Type B pancreatic cell (in vitro differentiated cells): Measurements from ENCODE around the gene ITM2C. TPM values are rescaled to one million over a fixed set of nuclear protein-coding genes. Genes with fewer than 3 reads are reported as not detected.

Experiments used
- DNase-seq: peaks from one replicate; pipeline ENCODE4 v3.0.0; 2021; ENCODE audit warnings: mixed read lengths; ENCODE audit not compliant: unreplicated experiment; ENCODE audit errors: extremely low spot score
- H3K27ac Mint-ChIP-seq: 2 replicates; pipeline ENCODE4 v1.8.0; 2021; ENCODE audit warnings: mild to moderate bottlenecking, mixed read lengths
- H3K27me3 Mint-ChIP-seq: 2 replicates; pipeline ENCODE4 v1.8.0; 2021; ENCODE audit warnings: mixed read lengths
- H3K36me3 Mint-ChIP-seq: 2 replicates; pipeline ENCODE4 v1.8.0; 2021; ENCODE audit warnings: mixed read lengths
- H3K4me1 Mint-ChIP-seq: one replicate; pipeline ENCODE4 v1.8.0; 2021; ENCODE audit warnings: mixed read lengths; ENCODE audit not compliant: unreplicated experiment
- H3K4me3 Mint-ChIP-seq: 2 replicates; pipeline ENCODE4 v1.8.0; 2021; ENCODE audit warnings: mild to moderate bottlenecking, mixed read lengths
- H3K9me3 Mint-ChIP-seq: 2 replicates; pipeline ENCODE4 v1.8.0; 2021; ENCODE audit warnings: mixed read lengths
- total RNA-seq: library from RNA; stranded (reverse); gene quantifications from 2 replicates; pipeline ENCODE4 v1.2.1, GENCODE V29; 2021; ENCODE audit warnings: low replicate concordance
- TF ChIP-seq, protein P1 (sequence below): fragments of 200-600 bp; sonication (generic); conservative IDR thresholded peaks from 2 replicates; pipeline ENCODE4 v1.5.0; 2021; ENCODE audit warnings: antibody characterized with exemption, mild to moderate bottlenecking

Gene ITM2C
- total RNA-seq, 1 donor from 2014 or later = 285 TPM

DNA sequence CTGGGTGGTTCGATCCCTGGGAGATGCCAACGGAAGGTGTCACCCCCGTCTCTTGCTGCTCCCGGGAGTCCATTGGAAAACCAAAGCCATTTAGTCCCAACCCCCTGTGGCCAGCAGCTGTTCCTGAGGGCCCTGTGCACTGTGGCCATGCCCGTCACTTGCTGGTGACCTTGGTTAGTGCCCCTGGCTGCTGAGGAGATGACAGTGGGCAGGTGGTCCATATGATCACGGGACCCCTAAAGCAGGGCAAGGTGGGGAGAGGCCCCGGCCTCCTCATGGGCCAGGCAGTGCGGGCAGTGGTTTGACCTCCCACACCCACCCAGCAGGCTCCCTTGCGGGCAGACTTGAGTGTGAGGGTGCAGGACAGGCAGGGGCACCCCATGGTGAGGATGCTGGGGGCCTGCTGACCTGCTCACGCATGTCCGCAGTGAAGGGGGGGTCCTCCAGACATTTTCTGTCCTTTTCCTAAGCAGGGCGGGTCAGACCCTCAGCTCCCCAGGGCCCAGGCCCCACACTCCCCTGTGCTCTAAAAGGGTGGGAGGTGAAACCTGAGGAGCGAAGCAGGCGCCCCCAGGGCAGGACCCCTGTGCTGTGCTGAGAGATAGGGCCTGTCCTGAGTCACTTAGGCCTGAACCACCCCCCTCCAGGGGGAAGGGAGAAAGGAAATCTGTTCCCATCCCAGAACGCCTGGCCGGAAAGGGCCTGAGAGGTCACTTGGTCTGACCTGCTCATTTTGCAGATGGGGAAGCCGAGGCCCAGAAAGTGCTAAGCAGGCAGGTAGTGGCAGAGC lies 6.8 kb downstream of the ITM2C start:
- Mint-ChIP-seq H3K36me3 (peaks cover 4% of the 10 kb centered on the region), H3K27ac (peak overlapping the region; percentile 95), H3K4me3 (peak overlapping the region; percentile 84)

DNA sequence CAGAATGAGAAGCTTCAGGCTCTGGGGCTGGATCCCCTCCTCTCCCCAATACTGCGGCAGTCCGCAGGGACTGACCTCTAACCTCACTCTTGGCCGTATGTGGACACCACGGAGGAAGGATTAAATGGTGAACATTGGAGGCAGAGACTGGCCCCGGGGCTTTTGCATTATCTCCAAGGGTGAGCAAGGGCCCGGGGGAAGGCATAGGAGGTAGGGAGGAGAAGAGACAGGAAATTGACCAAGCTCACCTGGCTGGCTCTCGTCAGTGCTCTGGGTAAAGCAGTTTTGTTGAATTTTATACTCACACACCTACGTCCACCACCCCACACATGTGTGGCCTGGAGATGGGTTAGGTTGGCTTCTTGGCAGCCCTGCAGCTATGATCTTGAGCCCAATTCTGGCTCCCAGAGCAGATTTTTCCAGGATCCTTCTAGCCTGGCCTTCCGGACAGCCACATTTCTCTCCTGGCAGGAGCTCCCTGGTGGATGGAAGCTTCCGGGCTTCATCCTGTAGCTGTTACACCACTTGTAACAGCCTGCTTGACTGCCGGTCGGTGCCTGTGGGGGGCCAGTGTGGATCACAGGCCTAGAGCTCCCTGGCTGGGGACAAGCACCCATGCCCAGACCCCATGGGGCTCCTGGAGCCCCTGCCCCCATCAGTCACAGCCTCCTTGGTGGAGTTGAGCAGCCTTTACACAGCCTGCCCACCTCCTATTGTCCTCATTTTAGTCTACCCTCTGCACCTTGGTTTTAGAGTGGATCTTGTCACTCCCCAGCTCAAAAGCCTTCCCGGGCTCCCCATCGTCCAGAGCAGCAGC lies 7.6 kb downstream of the ITM2C start:
- Mint-ChIP-seq H3K4me1 (peaks cover 33% of the 10 kb centered on the region), H3K4me3 (peak overlapping the region; percentile 33)
- no peak for DNase-seq

More for the DNA sequence above, 6.8 kb downstream of the ITM2C start:
- TF ChIP-seq, protein P1, sequence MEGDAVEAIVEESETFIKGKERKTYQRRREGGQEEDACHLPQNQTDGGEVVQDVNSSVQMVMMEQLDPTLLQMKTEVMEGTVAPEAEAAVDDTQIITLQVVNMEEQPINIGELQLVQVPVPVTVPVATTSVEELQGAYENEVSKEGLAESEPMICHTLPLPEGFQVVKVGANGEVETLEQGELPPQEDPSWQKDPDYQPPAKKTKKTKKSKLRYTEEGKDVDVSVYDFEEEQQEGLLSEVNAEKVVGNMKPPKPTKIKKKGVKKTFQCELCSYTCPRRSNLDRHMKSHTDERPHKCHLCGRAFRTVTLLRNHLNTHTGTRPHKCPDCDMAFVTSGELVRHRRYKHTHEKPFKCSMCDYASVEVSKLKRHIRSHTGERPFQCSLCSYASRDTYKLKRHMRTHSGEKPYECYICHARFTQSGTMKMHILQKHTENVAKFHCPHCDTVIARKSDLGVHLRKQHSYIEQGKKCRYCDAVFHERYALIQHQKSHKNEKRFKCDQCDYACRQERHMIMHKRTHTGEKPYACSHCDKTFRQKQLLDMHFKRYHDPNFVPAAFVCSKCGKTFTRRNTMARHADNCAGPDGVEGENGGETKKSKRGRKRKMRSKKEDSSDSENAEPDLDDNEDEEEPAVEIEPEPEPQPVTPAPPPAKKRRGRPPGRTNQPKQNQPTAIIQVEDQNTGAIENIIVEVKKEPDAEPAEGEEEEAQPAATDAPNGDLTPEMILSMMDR = no peak
- peak; percentile 66 for DNase-seq
- Mint-ChIP-seq H3K4me1 (peaks cover 40% of the 10 kb centered on the region), H3K9me3 (no peaks in the 10 kb centered on the region), H3K27me3 (no peaks in the 10 kb centered on the region)

DNA sequence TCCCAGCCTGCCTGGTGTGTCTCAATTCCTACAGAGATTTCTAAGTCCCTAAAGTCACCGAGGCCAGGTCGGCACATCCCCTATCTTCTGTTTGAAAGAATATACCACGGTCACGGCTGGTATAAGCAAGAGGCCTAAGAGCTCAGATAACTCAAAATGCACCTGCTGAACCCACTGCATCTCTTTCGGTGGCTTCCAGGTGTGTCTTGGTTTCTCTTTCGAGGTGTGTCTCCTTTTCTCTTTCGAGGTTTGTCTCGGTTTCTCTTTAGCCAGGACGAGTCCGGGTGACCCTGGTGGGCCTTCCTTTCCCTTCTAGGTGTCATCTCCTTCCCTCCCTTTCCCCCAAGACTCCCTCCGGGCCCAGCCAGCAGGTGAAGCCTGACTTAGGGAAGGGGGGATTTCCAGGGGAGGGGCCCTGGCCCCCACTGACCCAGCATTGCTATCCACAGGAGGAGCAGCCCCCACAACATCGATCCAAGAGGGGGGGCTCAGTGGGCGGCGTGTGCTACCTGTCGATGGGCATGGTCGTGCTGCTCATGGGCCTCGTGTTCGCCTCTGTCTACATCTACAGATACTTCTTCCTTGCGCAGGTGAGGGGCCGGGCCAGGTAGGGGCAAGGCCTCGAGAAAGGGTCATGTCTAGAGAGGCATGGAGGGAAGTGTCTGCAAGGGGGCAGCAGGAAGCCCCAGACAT lies 8.4 kb downstream of the ITM2C start:
- H3K36me3 Mint-ChIP-seq = peaks cover 4% of the 10 kb centered on the region
- H3K4me3 Mint-ChIP-seq = peak overlapping the region; percentile 33
- peak overlapping the region; percentile 49 for H3K27ac Mint-ChIP-seq
- peak; percentile 64 for DNase-seq
- no peaks in the 10 kb centered on the region for H3K27me3 Mint-ChIP-seq
- H3K9me3 Mint-ChIP-seq = no peaks in the 10 kb centered on the region
- H3K4me1 Mint-ChIP-seq = peaks cover 33% of the 10 kb centered on the region
- TF ChIP-seq, protein P1 = no peak

More for the DNA sequence above, 7.6 kb downstream of the ITM2C start:
- Mint-ChIP-seq H3K9me3 (no peaks in the 10 kb centered on the region), H3K36me3 (peaks cover 4% of the 10 kb centered on the region), H3K27ac (peak overlapping the region; percentile 49), H3K27me3 (no peaks in the 10 kb centered on the region)
- TF ChIP-seq, protein P1 = no peak

DNA sequence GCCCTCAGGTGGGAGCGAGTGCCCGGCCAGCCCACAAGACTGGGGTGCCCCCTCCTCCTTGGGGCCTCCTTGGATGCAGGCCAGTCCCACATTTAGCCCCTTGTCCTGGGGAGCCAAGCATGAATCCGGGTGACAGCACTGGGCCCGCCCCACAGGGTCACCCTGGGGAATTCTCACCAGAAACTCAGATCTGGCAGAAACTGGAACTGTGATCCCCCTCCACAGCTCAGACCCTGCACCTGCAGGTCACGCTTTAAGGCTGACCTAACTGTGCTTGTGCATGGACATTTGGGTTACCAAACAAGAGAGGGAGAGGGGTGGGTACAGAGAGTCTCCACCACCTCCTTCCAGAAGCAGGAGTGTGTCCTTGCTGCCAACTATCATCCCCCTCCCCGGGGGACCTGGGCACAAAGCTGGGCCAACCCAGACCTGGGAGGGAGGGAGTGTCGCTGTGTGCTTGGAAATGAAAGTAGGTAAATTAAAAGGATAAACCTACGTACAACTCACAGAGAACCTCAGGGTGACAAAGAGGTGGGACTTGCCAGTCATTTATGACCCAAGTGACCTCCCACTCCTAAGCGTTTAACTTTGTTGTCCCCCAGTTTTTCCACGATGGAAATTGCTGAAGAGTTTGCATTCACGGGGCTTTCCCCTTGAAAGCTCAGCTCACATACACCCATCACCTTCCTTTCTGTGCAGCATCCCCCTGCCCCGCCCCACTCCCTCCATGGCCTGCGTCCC lies 9.1 kb downstream of the ITM2C start:
- DNase-seq = peak; percentile 63
- H3K36me3 Mint-ChIP-seq = peaks cover 5% of the 10 kb centered on the region
- no peak overlapping the region for H3K27ac Mint-ChIP-seq
- peaks cover 28% of the 10 kb centered on the region for H3K4me1 Mint-ChIP-seq
- no peaks in the 10 kb centered on the region for H3K9me3 Mint-ChIP-seq
- H3K4me3 Mint-ChIP-seq = no peak overlapping the region
- no peaks in the 10 kb centered on the region for H3K27me3 Mint-ChIP-seq
- TF ChIP-seq, protein P1 = no peak

DNA sequence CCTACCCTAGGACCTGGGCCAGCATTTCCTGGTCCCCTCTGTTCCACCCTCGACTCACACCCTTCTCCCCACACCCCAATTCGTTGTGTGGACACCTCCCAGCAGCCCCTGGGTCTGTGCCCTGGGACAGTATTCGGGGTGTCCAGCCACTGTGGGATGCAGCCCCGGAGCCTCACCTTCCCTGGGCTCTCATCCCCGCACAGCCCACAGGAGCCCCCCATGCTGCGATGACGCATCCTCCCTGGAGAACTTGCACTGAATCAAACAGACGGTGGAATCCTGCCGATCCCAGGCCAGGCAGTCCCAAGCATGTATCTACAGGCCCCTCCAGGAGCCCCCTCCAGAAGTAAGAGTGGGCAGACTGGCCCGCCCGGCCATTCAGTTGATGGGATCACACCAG lies 9.7 kb downstream of the ITM2C start:
- TF ChIP-seq, protein P1 = no peak
- no peak overlapping the region for H3K27ac Mint-ChIP-seq

More for the DNA sequence above, 9.7 kb downstream of the ITM2C start:
- no peaks in the 10 kb centered on the region for H3K27me3 Mint-ChIP-seq
- peaks cover 11% of the 10 kb centered on the region for H3K36me3 Mint-ChIP-seq
- no peaks in the 10 kb centered on the region for H3K9me3 Mint-ChIP-seq
- peaks cover 28% of the 10 kb centered on the region for H3K4me1 Mint-ChIP-seq
- peak; percentile 55 for DNase-seq
- no peak overlapping the region for H3K4me3 Mint-ChIP-seq
